ENCODE data around the gene BEGAIN.

DNA sequence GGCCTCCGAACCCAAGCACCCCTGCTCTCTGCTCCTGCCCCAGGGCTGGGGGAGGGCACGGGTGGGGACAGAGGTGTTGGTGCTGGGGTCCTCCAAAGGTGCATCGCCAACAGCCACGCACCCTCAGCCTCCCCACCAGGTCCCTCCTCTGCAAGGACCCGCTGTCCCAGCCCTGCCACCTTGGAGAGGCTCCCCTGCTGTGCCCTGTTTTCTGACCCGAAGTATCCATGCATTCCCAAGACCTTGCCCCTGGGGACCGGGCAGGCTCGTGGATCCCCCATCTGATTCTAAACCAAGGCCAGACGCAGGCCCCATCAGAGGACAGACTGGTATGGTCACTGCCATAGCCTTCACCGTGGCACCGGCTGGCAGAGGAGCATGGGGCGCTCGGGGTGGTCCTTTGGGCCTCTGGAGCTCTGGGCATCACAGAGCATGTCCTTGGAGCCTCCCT lies 22.7 kb upstream of the BEGAIN start:
- TF ChIP-seq POLR2A (IDR thresholded peaks at IDR 0.05) = no peak
- TF ChIP-seq, protein P1, sequence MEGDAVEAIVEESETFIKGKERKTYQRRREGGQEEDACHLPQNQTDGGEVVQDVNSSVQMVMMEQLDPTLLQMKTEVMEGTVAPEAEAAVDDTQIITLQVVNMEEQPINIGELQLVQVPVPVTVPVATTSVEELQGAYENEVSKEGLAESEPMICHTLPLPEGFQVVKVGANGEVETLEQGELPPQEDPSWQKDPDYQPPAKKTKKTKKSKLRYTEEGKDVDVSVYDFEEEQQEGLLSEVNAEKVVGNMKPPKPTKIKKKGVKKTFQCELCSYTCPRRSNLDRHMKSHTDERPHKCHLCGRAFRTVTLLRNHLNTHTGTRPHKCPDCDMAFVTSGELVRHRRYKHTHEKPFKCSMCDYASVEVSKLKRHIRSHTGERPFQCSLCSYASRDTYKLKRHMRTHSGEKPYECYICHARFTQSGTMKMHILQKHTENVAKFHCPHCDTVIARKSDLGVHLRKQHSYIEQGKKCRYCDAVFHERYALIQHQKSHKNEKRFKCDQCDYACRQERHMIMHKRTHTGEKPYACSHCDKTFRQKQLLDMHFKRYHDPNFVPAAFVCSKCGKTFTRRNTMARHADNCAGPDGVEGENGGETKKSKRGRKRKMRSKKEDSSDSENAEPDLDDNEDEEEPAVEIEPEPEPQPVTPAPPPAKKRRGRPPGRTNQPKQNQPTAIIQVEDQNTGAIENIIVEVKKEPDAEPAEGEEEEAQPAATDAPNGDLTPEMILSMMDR (IDR thresholded peaks at IDR 0.05) = no peak
